SW480 (cell line): ENCODE data around the gene KLHL5.
A peak's percentile ranks its signal among the peaks of the same experiment; 100 is the strongest.

Experiments used
- DNase-seq: peaks from one replicate; pipeline ENCODE4 v3.0.0-alpha.2; 2016; ENCODE audit warnings: low spot score

KLHL5 gene

DNA sequence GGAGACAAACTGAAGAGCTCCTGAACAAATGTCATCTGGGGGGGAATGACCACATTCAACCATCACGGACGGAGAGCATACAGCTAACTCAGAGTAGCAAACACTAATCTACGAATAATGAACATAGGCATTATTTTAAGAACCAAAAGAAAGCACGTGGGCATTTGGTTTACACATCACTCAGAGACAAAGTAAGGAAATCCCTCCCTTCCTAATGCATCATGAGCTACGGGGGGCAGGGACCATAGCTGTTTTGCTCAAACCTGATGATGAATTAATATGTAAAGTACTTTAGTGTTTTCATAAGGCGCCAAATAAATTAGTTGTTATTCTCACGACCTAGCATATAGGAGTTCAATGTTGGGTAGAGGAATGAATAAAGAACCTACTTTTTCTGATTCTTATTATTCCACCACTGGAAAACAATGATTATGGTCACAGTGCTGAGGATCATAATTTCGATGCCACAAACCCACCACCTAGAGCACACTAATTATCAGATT is 18.1 kb upstream of the KLHL5 start:
- DNase-seq = no peak

GRCh38 chr4:39044364-39044955 is 17.6 kb upstream of the KLHL5 start:
- peak; percentile 87 for DNase-seq

DNA sequence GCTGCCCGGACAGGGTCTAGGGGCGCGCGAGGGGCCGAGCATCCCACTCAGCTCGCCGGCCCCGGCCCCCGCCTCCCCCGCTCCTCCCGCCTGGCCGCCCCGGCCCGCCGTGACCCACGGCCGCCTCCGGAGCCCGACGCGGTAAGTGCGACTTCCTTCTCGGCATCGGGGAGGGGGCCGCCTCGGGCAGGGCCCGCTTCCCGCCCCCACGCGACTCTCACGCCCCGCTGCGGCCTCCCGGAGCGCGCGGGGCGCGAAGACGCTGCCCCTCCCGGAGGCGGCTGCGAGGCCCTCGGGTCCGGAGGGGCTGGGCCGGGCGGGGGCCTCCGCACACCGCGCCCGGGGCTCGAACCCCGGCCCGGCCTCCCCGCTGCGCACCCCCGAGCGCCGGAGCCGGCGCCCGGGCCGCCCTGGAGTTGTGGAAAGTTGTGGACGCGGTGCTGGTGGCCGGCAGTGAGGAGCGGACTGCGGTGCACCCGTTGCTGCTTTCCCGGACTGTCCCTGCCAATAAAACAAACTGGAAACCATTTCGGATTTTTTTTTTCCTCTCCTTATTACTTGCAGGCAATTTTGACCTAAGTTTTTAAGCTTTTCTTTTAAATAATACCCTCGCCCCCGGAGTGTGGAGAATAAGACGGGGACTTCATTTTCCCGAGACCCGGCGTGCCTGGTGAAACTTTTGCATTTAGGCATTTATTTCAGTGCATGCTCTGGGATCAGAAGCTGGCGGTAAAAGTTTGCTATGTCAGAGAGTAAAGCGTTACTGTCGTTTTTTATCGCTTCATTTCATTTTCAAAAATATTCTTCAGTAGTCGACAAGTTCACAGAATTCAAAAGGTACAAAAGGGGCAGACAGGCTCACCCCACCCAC is 16.8 kb upstream of the KLHL5 start:
- peak; percentile 28 for DNase-seq

DNA sequence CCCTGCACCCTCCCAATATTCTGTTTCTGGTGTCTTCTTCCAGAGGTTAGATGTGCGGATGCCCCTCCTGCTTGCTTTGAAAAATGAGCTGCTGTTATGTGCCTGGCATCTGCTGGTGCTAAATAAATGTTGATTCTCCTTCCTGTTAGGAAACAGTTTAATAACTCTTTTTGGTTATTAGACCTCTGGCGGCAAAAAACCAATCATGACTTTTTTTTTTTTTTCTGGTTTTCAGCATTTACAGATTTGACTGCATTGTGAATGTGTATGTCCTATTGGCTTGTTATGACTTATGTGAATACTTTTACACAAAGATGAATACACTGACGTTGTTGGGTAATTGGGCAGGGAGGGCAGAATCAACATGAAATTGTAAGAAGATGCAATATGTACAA is 16.2 kb upstream of the KLHL5 start:
- DNase-seq = peak; percentile 6

DNA sequence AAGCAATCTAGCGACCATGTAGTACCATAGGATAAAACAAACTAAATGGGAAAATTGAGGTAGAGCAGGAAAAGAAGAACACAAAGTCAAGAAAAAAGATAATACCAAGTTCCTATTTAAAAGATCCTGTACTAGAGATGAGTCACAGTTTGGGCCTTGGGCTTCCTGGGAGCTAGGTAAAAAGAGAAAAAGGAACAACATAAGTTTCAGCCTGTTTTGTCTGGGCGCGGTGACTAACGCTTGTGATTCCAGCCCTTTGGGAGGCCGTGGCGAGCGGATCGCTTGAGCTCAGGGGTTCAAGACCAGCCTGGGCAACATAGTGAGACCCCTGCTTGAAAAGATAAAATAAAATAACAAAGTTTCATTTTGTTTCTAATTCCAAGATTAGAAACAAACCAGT is 15.8 kb upstream of the KLHL5 start:
- DNase-seq = no peak

DNA sequence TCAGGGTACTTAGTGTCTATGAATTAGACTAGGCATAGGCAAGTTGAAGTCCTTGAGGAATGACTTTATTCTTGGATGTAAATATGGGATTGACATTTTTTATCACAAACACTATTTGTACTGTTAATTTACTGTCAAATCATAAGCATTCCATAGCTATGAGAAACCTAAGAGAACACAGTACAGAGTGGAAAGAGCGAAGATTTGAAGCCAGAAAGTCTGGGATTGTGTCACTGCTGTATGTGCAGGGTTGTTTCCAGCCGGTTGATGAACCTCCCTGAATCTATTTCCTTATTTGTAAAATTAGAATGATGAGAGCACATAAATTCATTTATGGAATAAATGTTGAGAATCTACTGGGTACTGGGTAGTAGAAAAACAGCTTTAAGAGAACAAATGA is 14.4 kb upstream of the KLHL5 start:
- no peak for DNase-seq

- DNase-seq = no peak
Measured at GRCh38 chr4:39048311-39048710, 13.7 kb upstream of the KLHL5 start.

- DNase-seq = no peak
Measured at GRCh38 chr4:39050590-39050989, 11.4 kb upstream of the KLHL5 start.

GRCh38 chr4:39051492-39051891 is 10.5 kb upstream of the KLHL5 start:
- DNase-seq = no peak

- DNase-seq = no peak
Measured at GRCh38 chr4:39053983-39054382, 8.0 kb upstream of the KLHL5 start.

DNA sequence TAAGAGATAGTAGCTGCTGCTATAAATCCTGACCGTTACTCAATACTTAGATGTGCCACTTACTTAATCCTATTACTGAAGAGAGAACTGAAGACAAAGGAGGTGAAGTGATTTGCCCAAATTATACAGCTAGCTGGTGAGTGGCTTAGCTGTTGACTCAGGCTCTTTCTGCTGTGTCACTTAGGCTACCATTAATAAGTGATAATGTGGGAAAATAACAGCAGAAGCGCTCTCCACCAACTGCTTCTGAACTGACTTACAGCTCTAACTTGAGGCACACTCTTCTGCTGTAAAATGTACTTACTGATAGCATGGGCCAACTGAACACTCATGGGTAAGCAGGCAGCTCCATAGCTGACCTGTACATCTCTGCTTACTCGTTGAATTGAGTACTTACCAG is 7.5 kb upstream of the KLHL5 start:
- no peak for DNase-seq

- DNase-seq = no peak
Measured at GRCh38 chr4:39056023-39056422, 6.0 kb upstream of the KLHL5 start.

DNA sequence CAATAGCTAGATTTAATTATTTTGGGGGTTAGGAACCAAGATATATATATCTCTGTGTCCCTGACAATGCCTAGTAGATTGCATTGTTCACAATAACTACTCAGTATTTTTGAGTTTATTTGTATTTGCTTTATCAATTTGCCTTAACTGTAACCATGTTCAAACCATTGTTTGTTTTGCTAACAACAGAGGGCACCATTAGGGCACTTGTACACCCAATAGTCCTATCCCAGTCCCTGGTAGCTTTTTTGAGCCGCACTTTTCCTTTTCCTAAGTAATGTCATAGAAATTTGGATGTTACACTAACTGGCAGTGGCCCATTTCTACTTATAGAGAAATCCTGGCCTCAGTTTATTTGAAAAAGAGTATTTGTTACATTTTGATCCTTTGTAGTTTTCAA is 575 bp upstream of the KLHL5 start:
- DNase-seq = no peak

DNA sequence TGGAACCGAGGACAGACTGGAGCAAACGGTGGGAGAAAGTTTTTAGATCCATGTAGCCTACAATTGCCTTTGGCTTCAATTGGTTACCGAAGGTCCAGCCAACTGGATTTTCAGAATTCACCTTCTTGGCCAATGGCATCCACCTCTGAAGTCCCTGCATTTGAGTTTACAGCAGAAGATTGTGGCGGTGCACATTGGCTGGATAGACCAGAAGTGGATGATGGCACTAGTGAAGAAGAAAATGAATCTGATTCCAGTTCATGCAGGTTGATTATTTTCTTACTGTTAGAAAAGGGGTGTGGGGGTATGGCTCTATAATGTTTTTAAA is 702 bp downstream of the KLHL5 start:
- no peak for DNase-seq

- no peak for DNase-seq
Measured at GRCh38 chr4:39063430-39063829, 1.4 kb downstream of the KLHL5 start.

GRCh38 chr4:39066371-39066770 is 4.3 kb downstream of the KLHL5 start:
- no peak for DNase-seq

GRCh38 chr4:39067031-39067430 is 5.0 kb downstream of the KLHL5 start:
- DNase-seq = no peak

DNA sequence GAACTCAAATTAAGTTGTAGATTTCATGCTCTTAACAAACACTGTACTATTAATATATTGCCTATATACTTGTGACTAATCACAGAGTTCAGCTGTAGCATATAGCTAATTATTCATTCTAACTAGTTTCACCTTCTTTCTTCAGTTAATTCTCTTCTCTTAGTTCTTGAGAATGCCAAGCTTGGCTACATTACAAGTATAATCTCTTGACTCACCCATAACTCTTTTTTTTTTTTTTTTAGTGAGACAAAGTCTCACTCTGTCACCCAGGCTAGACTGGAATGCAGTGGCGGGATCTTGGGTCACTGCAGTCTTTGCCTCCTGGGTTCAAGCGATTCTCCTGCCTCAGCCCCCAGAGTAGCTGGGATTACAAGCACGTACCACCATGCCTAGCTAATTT is 5.4 kb downstream of the KLHL5 start:
- DNase-seq = no peak

GRCh38 chr4:39068907-39069306 is 6.9 kb downstream of the KLHL5 start:
- DNase-seq = no peak

GRCh38 chr4:39078829-39079228 is 16.8 kb downstream of the KLHL5 start:
- no peak for DNase-seq

GRCh38 chr4:39083164-39083563 is 21.1 kb downstream of the KLHL5 start:
- peak; percentile 25 for DNase-seq

DNA sequence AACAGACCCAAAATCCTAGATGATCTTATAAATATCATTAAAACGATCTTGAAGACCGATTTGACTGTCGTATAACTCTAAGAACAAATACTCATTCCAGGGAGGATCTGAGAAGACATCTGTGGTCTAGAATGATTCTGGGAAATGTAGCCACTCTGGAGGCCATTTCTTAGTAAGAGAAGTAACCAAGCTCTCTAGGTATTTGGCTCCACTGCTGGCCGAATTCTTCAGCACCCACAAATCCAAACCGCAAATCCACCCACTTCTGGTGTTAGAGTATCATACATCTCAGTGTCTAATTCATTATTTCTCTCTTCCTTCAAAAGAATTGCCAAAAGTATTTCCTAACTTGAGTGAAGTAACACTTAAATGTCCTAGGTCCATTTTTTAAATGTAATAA is 23.9 kb downstream of the KLHL5 start:
- DNase-seq = no peak

DNA sequence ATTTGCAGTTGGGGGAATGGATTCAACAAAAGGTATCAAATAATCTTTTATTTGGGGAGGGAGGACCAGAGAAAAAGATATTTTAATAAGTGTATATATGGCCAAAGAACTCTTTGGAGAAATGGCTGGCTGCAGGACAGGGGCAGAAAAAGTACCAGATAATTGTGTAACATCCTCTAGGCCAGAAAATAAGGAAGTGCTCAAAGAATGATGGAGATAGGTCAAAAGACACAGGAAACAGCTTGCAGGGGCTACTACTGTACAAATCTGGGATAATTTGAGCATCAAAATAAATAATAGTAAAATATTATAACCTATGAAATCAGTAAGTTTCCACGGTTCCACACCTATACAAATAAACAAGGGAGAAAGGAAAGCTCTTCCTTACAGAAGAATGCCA is 34.8 kb downstream of the KLHL5 start:
- DNase-seq = no peak

DNA sequence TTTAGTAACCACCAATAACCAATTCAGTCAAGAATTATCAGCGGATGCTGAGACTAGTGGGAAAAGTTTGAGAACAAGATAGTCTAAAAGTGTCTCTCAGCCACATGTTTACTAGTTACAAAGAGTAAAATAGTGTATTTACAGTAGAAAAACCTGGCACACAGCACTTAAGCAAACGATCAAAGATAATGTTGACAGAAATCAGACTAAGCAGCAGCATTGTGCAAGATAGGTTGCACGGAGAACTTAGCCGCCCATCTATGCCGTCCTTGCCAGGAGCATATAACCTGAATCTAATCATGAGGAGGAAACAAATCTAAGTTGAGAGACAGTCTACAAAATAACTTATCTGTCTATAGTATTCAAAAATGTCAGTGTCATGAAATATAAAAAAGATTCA is 35.3 kb downstream of the KLHL5 start:
- no peak for DNase-seq
